SK-N-SH treated with all-trans-retinoic acid at 6 μM for 48 hours (cell line): Measurements from ENCODE around the gene MAGEB3.

Source experiments
- CSRNP3 ChIP-seq: fragments of 250-450 bp; sonication (Bioruptor Pico); IDR thresholded peaks from 2 replicates; pipeline ENCODE4 v1.5.1; 2021; ENCODE audit warnings: mild to moderate bottlenecking, moderate library complexity
- SNAI2 ChIP-seq: fragments of 250-450 bp; sonication (Bioruptor Pico); IDR thresholded peaks from 2 replicates; pipeline ENCODE4 v1.5.0; 2020; ENCODE audit warnings: mild to moderate bottlenecking, moderate library complexity
- TCF4 ChIP-seq: fragments of 250-450 bp; sonication (Bioruptor Pico); IDR thresholded peaks from 2 replicates; pipeline ENCODE4 v1.8.0; 2021; ENCODE audit warnings: mild to moderate bottlenecking, moderate library complexity, borderline replicate concordance
- TOX ChIP-seq: fragments of 250-450 bp; sonication (Bioruptor Pico); IDR thresholded peaks from 2 replicates; pipeline ENCODE4 v1.8.0; 2021; ENCODE audit warnings: mild to moderate bottlenecking, moderate library complexity, borderline replicate concordance
- ZNF70 ChIP-seq: fragments of 450-650 bp; formaldehyde crosslinking; IDR thresholded peaks from 2 replicates; pipeline ENCODE4 v1.5.0; 2020; ENCODE audit warnings: mild to moderate bottlenecking, moderate library complexity
- ZNF8 ChIP-seq: fragments of 450-650 bp; formaldehyde crosslinking; IDR thresholded peaks from 2 replicates; pipeline ENCODE4 v1.5.0; 2020; ENCODE audit warnings: mild to moderate bottlenecking, moderate library complexity
- TF ChIP-seq, protein P1 (sequence below): fragments of 250-450 bp; sonication (Bioruptor Pico); IDR thresholded peaks from 2 replicates; pipeline ENCODE4 v1.8.0; 2020; ENCODE audit warnings: mild to moderate bottlenecking, moderate library complexity, borderline replicate concordance
- TF ChIP-seq, protein P2 (sequence below): fragments of 250-450 bp; sonication (Bioruptor Pico); IDR thresholded peaks from 2 replicates; pipeline ENCODE4 v1.8.0; 2021; ENCODE audit warnings: low read depth, mild to moderate bottlenecking, moderate library complexity, borderline replicate concordance

DNA sequence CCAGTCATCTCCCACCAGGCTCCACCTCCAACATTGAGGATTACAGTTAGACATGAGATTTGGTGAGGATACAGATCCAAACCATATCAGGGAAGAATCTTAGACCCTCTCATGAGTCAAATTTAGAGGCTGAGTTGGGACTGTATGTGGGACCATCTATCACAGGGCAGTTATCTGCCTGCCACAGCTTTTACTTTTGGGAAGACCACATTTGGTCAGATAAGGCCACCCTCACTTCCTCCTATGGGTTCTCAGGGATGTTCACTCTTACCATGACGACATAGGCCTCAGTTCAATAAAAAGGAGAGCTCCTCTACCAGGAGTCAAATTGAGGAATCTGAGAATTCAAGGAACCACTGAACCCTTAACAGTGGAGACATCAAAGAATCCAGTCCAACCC, 13.0 kb upstream of the MAGEB3 start:
- TF ChIP-seq ZNF8 (CRISPR knock-in tag) = no peak
- TF ChIP-seq ZNF70 (CRISPR knock-in tag) = no peak
- TF ChIP-seq, protein P1, sequence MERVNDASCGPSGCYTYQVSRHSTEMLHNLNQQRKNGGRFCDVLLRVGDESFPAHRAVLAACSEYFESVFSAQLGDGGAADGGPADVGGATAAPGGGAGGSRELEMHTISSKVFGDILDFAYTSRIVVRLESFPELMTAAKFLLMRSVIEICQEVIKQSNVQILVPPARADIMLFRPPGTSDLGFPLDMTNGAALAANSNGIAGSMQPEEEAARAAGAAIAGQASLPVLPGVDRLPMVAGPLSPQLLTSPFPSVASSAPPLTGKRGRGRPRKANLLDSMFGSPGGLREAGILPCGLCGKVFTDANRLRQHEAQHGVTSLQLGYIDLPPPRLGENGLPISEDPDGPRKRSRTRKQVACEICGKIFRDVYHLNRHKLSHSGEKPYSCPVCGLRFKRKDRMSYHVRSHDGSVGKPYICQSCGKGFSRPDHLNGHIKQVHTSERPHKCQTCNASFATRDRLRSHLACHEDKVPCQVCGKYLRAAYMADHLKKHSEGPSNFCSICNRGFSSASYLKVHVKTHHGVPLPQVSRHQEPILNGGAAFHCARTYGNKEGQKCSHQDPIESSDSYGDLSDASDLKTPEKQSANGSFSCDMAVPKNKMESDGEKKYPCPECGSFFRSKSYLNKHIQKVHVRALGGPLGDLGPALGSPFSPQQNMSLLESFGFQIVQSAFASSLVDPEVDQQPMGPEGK = no peak
- TF ChIP-seq, protein P2, sequence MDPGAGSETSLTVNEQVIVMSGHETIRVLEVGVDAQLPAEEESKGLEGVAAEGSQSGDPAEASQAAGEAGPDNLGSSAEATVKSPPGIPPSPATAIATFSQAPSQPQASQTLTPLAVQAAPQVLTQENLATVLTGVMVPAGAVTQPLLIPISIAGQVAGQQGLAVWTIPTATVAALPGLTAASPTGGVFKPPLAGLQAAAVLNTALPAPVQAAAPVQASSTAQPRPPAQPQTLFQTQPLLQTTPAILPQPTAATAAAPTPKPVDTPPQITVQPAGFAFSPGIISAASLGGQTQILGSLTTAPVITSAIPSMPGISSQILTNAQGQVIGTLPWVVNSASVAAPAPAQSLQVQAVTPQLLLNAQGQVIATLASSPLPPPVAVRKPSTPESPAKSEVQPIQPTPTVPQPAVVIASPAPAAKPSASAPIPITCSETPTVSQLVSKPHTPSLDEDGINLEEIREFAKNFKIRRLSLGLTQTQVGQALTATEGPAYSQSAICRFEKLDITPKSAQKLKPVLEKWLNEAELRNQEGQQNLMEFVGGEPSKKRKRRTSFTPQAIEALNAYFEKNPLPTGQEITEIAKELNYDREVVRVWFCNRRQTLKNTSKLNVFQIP (CRISPR knock-in tag) = no peak
- no peak for TF ChIP-seq CSRNP3
- no peak for TF ChIP-seq TCF4 (CRISPR knock-in tag)
- no peak for TF ChIP-seq TOX (CRISPR knock-in tag)
- no peak for TF ChIP-seq SNAI2 (CRISPR knock-in tag)
